HepG2 (cell line): Measurements from ENCODE around the gene FCER1G. TPM values are rescaled to one million over a fixed set of nuclear protein-coding genes. Genes with fewer than 3 reads are reported as not detected.

Experiments
- EZH2 ChIP-seq: conservative IDR thresholded peaks from 2 replicates; pipeline ENCODE4 v1.6.1; 2012; ENCODE audit warnings: mild to moderate bottlenecking, low read depth, low read length, moderate library complexity
- HNRNPLL ChIP-seq: fragments of 200-400 bp; formaldehyde crosslinking; IDR thresholded peaks from 2 replicates; pipeline ENCODE4 v1.6.1; 2017; ENCODE audit warnings: mild to moderate bottlenecking, low read depth, low read length; ENCODE audit not compliant: poor library complexity, severe bottlenecking
- KLF15 ChIP-seq: sonication (generic); formaldehyde crosslinking; IDR thresholded peaks from 2 replicates; pipeline ENCODE4 v1.8.1; 2023; ENCODE audit warnings: borderline replicate concordance, mild to moderate bottlenecking, inconsistent platforms, missing genetic modification reagents, mixed read lengths
- RFXAP ChIP-seq: sonication (generic); formaldehyde crosslinking; IDR thresholded peaks from 2 replicates; pipeline ENCODE4 v1.4.0; 2020; ENCODE audit warnings: missing genetic modification reagents, borderline replicate concordance
- SIN3B ChIP-seq: fragments of 150-350 bp; IDR thresholded peaks from 2 replicates; pipeline ENCODE4 v1.6.1; 2014; ENCODE audit warnings: low read length
- SIX1 ChIP-seq: sonication (generic); formaldehyde crosslinking; IDR thresholded peaks from 2 replicates; pipeline ENCODE4 v1.4.0; 2020; ENCODE audit warnings: missing genetic modification reagents, borderline replicate concordance
- ZNF337 ChIP-seq: sonication (generic); formaldehyde crosslinking; IDR thresholded peaks from 2 replicates; pipeline ENCODE4 v1.5.1; 2020; ENCODE audit warnings: missing genetic modification reagents, low read depth, mild to moderate bottlenecking, borderline replicate concordance
- ZNF460 ChIP-seq: sonication (generic); formaldehyde crosslinking; IDR thresholded peaks from 2 replicates; pipeline ENCODE4 v1.5.1; 2020; ENCODE audit warnings: missing genetic modification reagents, mild to moderate bottlenecking, borderline replicate concordance
- ZNF777 ChIP-seq: sonication (generic); formaldehyde crosslinking; IDR thresholded peaks from 2 replicates; pipeline ENCODE4 v1.4.0; 2020; ENCODE audit warnings: missing genetic modification reagents
- ZNF788 ChIP-seq: sonication (generic); formaldehyde crosslinking; IDR thresholded peaks from 2 replicates; pipeline ENCODE4 v1.5.0; 2020; ENCODE audit warnings: mild to moderate bottlenecking, missing genetic modification reagents, borderline replicate concordance
- polyA plus RNA-seq, 8 experiments: library from polyadenylated mRNA; depleted of rRNA in 3 of 8; stranded (reverse) in 7 of 8; unstranded in 1 of 8; fragments of >200 nt; fragmentation: Illumina TruSeq in 4 of 8; extraction: Trizol in 4 of 8; gene quantifications; 2 replicates each; pipeline versions ENCODE4 v1.2.1 to v1.2.3, GENCODE V29; 2011 to 2016; ENCODE audit warnings: low read depth in 4 of 8, missing spikeins in 1 of 8, mixed read lengths in 1 of 8; ENCODE audit not compliant: insufficient read depth in 1 of 8
- total RNA-seq, 5 experiments: library from RNA; depleted of rRNA; stranded (reverse); fragments of >200 nt; fragmentation: Illumina TruSeq; extraction: Trizol; gene quantifications; 2 replicates each; pipeline ENCODE4 v1.2.3, GENCODE V29; 2016; ENCODE audit warnings: low read depth in 1 of 5
- TF ChIP-seq, protein P1 (sequence below): sonication (generic); formaldehyde crosslinking; IDR thresholded peaks from 2 replicates; pipeline ENCODE4 v1.8.1; 2023; ENCODE audit warnings: missing genetic modification reagents, inconsistent platforms, borderline replicate concordance
- TF ChIP-seq, protein P2 (sequence below): sonication (generic); formaldehyde crosslinking; IDR thresholded peaks from 2 replicates; pipeline ENCODE4 v1.5.1; 2020; ENCODE audit warnings: mild to moderate bottlenecking, missing genetic modification reagents, borderline replicate concordance
- TF ChIP-seq, protein P3 (sequence below): sonication (generic); formaldehyde crosslinking; IDR thresholded peaks from 2 replicates; pipeline ENCODE4 v1.4.0; 2020; ENCODE audit warnings: missing genetic modification reagents
- TF ChIP-seq, protein P4 (sequence below): sonication (generic); formaldehyde crosslinking; IDR thresholded peaks from 2 replicates; pipeline ENCODE4 v1.5.1; 2020; ENCODE audit warnings: mild to moderate bottlenecking, missing genetic modification reagents, moderate library complexity
- TF ChIP-seq, protein P5 (sequence below): sonication (generic); formaldehyde crosslinking; IDR thresholded peaks from 2 replicates; pipeline ENCODE4 v1.4.0; 2020; ENCODE audit warnings: missing genetic modification reagents

Gene FCER1G
- total and polyA plus RNA-seq, 2 of the 13 experiments (the other 11 are each of a cell fraction or from before 2014, with no cell fraction given), result 1.3 to 6.4 TPM

DNA sequence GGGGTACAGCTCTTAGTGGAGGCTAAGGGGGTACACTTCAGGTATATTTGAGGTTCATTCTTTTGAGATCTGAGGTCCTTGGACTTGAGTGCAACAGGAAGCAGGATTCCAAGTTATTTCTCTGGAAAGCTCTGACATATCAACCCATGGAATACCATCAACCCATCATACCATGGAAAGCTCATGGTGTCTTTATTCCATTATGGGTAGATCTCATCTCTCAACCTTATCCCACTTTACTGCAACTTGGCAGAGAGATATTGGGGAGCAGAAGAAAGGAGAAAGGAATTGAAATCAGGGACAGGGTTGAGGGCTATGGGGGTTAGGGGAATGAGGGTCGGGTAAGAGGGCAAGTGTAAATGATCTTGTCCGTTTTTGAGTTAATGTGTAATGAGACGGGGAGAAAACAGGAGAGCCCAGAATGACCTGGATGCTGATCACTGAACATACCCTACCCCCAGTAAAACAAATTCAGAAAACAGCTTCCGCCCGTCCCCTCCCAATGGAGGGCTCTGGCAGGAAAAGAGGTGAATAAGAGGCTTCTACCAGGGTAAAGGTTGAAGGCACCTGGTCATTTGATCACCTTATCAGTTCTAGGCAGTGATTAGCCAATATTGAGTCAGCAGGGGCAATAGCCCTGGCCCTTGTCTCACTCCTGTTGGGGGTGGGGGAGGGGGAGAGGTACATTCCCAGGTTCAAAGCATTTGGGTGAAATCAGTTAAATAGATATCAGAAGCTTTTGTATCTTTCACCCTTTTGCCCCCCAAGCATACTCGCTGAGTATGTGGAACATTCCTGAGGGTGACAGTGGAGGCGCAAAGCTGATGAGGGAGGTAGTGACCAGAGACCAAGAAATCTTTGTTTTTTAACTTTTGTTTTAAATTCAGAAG lies 9.0 kb downstream of the FCER1G start (continued):
- TF ChIP-seq, protein P1, sequence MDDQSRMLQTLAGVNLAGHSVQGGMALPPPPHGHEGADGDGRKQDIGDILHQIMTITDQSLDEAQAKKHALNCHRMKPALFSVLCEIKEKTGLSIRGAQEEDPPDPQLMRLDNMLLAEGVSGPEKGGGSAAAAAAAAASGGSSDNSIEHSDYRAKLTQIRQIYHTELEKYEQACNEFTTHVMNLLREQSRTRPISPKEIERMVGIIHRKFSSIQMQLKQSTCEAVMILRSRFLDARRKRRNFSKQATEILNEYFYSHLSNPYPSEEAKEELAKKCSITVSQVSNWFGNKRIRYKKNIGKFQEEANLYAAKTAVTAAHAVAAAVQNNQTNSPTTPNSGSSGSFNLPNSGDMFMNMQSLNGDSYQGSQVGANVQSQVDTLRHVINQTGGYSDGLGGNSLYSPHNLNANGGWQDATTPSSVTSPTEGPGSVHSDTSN, result no peak
- TF ChIP-seq ZNF777 (CRISPR knock-in tag) (no peak), ZNF337 (no peak), KLF15 (no peak), HNRNPLL (no peak), ZNF460 (CRISPR knock-in tag) (no peak), RFXAP (CRISPR knock-in tag) (0 out of 2 replicates have a peak, but pooled peaks have one; percentile 31), ZNF788 (CRISPR knock-in tag) (no peak), SIN3B (no peak), EZH2 (no peak), SIX1 (CRISPR knock-in tag) (peak; percentile 94)
- TF ChIP-seq, protein P2, sequence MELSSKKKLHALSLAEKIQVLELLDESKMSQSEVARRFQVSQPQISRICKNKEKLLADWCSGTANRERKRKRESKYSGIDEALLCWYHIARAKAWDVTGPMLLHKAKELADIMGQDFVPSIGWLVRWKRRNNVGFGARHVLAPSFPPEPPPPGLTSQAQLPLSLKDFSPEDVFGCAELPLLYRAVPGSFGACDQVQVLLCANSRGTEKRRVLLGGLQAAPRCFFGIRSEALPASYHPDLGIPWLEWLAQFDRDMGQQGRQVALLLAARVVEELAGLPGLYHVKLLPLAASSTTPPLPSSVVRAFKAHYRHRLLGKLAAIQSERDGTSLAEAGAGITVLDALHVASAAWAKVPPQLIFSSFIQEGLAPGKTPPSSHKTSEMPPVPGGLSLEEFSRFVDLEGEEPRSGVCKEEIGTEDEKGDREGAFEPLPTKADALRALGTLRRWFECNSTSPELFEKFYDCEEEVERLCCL (CRISPR knock-in tag), result no peak
- TF ChIP-seq, protein P3, sequence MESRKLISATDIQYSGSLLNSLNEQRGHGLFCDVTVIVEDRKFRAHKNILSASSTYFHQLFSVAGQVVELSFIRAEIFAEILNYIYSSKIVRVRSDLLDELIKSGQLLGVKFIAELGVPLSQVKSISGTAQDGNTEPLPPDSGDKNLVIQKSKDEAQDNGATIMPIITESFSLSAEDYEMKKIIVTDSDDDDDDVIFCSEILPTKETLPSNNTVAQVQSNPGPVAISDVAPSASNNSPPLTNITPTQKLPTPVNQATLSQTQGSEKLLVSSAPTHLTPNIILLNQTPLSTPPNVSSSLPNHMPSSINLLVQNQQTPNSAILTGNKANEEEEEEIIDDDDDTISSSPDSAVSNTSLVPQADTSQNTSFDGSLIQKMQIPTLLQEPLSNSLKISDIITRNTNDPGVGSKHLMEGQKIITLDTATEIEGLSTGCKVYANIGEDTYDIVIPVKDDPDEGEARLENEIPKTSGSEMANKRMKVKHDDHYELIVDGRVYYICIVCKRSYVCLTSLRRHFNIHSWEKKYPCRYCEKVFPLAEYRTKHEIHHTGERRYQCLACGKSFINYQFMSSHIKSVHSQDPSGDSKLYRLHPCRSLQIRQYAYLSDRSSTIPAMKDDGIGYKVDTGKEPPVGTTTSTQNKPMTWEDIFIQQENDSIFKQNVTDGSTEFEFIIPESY, result no peak
- TF ChIP-seq, protein P4, sequence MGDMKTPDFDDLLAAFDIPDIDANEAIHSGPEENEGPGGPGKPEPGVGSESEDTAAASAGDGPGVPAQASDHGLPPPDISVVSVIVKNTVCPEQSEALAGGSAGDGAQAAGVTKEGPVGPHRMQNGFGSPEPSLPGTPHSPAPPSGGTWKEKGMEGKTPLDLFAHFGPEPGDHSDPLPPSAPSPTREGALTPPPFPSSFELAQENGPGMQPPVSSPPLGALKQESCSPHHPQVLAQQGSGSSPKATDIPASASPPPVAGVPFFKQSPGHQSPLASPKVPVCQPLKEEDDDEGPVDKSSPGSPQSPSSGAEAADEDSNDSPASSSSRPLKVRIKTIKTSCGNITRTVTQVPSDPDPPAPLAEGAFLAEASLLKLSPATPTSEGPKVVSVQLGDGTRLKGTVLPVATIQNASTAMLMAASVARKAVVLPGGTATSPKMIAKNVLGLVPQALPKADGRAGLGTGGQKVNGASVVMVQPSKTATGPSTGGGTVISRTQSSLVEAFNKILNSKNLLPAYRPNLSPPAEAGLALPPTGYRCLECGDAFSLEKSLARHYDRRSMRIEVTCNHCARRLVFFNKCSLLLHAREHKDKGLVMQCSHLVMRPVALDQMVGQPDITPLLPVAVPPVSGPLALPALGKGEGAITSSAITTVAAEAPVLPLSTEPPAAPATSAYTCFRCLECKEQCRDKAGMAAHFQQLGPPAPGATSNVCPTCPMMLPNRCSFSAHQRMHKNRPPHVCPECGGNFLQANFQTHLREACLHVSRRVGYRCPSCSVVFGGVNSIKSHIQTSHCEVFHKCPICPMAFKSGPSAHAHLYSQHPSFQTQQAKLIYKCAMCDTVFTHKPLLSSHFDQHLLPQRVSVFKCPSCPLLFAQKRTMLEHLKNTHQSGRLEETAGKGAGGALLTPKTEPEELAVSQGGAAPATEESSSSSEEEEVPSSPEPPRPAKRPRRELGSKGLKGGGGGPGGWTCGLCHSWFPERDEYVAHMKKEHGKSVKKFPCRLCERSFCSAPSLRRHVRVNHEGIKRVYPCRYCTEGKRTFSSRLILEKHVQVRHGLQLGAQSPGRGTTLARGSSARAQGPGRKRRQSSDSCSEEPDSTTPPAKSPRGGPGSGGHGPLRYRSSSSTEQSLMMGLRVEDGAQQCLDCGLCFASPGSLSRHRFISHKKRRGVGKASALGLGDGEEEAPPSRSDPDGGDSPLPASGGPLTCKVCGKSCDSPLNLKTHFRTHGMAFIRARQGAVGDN (CRISPR knock-in tag), result no peak
- TF ChIP-seq, protein P5, sequence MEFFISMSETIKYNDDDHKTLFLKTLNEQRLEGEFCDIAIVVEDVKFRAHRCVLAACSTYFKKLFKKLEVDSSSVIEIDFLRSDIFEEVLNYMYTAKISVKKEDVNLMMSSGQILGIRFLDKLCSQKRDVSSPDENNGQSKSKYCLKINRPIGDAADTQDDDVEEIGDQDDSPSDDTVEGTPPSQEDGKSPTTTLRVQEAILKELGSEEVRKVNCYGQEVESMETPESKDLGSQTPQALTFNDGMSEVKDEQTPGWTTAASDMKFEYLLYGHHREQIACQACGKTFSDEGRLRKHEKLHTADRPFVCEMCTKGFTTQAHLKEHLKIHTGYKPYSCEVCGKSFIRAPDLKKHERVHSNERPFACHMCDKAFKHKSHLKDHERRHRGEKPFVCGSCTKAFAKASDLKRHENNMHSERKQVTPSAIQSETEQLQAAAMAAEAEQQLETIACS (CRISPR knock-in tag), result no peak
